DOHH2 (cell line): Measurements from ENCODE around the gene MAFB.

Experiments used
- EZH2phosphoT487 ChIP-seq: fragments of 200-600 bp; sonication (generic); IDR thresholded peaks from 2 replicates; pipeline ENCODE4 v1.6.1; 2017; ENCODE audit warnings: borderline replicate concordance, mild to moderate bottlenecking, antibody characterized with exemption, low read length, moderate library complexity, mixed read lengths
- TF ChIP-seq, protein P1 (sequence below): fragments of 200-600 bp; sonication (generic); IDR thresholded peaks from one replicate; pipeline ENCODE4 v1.5.1; 2014; ENCODE audit warnings: antibody characterized with exemption, mild to moderate bottlenecking, low read depth, low read length; ENCODE audit not compliant: poor library complexity, severe bottlenecking

DNA sequence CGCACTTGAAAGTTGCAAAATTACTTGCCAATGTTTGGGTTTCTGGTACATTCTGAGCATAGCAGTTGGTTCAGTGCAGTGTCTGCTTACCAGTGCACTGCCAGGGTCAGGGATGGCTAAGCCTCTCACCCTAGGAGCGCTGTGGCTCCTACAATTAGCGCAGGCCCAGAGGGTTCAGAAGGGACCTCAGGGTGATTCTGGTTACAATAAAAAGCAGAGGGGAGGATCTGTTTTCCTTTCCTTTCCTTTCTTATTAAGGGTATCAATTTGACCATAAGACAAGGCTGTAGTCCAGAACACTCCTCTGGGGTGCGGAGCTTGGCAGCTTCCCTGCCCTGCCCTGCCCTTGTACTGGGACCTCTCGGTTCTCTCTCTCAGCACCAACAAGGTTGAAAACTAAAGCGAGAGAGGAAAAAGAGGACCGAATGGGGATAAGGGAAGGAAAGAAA is 2.6 kb downstream of the MAFB start:
- TF ChIP-seq, protein P1, sequence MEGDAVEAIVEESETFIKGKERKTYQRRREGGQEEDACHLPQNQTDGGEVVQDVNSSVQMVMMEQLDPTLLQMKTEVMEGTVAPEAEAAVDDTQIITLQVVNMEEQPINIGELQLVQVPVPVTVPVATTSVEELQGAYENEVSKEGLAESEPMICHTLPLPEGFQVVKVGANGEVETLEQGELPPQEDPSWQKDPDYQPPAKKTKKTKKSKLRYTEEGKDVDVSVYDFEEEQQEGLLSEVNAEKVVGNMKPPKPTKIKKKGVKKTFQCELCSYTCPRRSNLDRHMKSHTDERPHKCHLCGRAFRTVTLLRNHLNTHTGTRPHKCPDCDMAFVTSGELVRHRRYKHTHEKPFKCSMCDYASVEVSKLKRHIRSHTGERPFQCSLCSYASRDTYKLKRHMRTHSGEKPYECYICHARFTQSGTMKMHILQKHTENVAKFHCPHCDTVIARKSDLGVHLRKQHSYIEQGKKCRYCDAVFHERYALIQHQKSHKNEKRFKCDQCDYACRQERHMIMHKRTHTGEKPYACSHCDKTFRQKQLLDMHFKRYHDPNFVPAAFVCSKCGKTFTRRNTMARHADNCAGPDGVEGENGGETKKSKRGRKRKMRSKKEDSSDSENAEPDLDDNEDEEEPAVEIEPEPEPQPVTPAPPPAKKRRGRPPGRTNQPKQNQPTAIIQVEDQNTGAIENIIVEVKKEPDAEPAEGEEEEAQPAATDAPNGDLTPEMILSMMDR: no peak
- TF ChIP-seq EZH2phosphoT487: no peak
